OCI-LY3 (cell line): Measurements from ENCODE around the gene ZSWIM5.

Experiments
- EZH2phosphoT487 ChIP-seq: fragments of 200-600 bp; shearing (Covaris generic); IDR thresholded peaks from 2 replicates; pipeline ENCODE4 v1.6.1; 2018; ENCODE audit warnings: antibody characterized with exemption, mixed run types, low read depth
- TF ChIP-seq, protein P1 (sequence below): fragments of 200-600, 300-600 bp; sonication (generic); IDR thresholded peaks from 2 replicates; pipeline ENCODE4 v1.5.1; 2014; ENCODE audit warnings: antibody characterized with exemption, low read length, low read depth

DNA sequence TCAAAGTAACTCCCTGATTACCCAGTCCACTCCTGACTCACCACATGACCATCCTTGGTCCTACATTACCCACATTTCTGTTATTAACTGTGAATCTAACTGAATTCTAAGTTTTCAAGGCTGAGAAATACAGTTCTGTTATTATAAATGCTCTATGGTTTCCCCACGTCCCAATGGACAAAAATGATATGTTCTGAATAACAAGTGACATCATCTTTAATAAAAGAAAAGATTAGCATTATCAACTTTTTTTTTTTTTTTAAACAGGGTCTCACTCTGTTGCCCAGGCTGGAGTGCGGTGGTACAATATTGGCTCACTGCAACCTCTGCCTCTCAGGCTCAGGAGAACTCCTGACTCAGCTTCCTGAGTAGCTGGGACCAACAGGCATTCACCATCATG is 59.6 kb downstream of the ZSWIM5 start:
- TF ChIP-seq, protein P1, sequence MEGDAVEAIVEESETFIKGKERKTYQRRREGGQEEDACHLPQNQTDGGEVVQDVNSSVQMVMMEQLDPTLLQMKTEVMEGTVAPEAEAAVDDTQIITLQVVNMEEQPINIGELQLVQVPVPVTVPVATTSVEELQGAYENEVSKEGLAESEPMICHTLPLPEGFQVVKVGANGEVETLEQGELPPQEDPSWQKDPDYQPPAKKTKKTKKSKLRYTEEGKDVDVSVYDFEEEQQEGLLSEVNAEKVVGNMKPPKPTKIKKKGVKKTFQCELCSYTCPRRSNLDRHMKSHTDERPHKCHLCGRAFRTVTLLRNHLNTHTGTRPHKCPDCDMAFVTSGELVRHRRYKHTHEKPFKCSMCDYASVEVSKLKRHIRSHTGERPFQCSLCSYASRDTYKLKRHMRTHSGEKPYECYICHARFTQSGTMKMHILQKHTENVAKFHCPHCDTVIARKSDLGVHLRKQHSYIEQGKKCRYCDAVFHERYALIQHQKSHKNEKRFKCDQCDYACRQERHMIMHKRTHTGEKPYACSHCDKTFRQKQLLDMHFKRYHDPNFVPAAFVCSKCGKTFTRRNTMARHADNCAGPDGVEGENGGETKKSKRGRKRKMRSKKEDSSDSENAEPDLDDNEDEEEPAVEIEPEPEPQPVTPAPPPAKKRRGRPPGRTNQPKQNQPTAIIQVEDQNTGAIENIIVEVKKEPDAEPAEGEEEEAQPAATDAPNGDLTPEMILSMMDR = no peak
- TF ChIP-seq EZH2phosphoT487 = no peak
